ENCODE results near the gene SYT2. TPM values are rescaled to one million over a fixed set of nuclear protein-coding genes. Genes with fewer than 3 reads are reported as not detected.
"Not testable (repeated sequence)": the region's sequence is repeated elsewhere in the genome, so short reads cannot be mapped to it uniquely, and the experiment has no call there.

SYT2 gene
- total RNA-seq, 4 donors from 2014 or later = 0.11 to 0.19 TPM; not detected in 2

DNA sequence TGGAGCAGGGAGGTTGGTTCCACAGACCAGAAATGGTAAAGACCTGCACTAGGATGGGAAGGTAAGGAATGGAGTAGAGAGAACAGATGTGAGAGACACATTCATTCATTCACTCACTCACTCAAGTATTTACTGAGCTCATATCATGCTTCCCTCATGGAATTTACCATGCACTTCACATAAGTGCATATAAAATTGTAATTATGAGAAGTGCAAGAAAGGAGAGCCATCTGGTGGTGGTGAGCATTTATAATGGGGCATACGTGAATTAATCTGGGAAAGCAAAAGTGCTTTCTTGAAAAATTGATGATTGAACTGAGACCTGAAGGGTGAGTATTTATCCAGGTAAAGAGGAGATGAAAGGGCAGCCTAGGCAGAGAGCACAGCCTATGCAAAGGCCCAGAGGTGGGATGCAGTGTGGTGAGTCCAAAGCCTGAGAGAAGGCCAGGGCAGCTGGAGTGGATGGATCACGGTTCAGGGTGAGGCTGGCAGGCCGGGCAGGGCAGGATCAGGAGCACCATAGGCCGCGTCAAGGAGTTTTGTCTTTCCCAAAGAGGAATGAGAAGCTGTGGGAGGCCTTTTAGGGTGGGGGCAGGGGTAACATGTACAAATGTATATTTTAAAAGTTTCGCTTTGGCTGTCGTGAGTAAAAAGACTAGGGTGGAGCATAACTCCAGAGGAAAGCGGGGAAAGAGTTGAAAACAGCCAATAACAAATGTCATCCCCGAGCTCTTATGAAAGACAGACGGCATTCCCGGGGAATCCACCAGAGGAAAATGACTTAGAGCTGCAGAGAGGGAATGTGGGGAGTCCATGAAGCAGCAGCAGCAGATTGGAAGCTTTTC lies 95.7 kb downstream of the SYT2 start:
- H3K9me3 ChIP-seq; H3K27me3 ChIP-seq; DNase-seq (ENCODE audit: extremely low spot score); H3K4me3 ChIP-seq; H3K36me3 ChIP-seq; intact Hi-C loops (cut with DNase I): not testable (repeated sequence)
- peak overlapping the region; percentile 11 to 49 (median 15) for H3K27ac ChIP-seq (replicated peaks in 1 of 4)
- TF ChIP-seq, protein P1, sequence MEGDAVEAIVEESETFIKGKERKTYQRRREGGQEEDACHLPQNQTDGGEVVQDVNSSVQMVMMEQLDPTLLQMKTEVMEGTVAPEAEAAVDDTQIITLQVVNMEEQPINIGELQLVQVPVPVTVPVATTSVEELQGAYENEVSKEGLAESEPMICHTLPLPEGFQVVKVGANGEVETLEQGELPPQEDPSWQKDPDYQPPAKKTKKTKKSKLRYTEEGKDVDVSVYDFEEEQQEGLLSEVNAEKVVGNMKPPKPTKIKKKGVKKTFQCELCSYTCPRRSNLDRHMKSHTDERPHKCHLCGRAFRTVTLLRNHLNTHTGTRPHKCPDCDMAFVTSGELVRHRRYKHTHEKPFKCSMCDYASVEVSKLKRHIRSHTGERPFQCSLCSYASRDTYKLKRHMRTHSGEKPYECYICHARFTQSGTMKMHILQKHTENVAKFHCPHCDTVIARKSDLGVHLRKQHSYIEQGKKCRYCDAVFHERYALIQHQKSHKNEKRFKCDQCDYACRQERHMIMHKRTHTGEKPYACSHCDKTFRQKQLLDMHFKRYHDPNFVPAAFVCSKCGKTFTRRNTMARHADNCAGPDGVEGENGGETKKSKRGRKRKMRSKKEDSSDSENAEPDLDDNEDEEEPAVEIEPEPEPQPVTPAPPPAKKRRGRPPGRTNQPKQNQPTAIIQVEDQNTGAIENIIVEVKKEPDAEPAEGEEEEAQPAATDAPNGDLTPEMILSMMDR (IDR thresholded peaks at IDR 0.05) = peak in 2 of 3 experiments; percentile 24 to 30
- peaks cover 30 to 50% (median 40%) of the 10 kb centered on the region in 4 donors for H3K4me1 ChIP-seq
- 66% methylated on average over 11 of the region's 11 CpGs for WGBS

DNA sequence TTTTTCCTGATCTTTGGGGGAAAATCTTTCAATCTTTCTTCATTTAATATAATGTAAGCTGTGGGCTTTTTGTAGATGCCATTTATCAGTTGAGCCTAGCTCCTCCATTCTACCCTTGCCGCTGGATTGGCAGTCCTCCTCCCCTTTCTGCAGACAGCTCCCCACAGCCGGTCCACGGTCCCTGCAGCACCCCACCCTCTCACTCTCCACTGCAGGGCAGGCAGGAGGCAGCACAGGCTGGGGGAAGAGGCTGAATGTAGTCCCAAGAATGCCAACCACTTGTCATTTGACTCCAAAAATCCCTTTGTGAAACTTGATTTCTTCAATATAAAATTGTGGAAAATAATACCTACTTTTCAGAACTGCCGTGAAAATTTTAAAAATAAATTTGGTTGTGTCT lies 96.7 kb downstream of the SYT2 start:
- H3K27me3 ChIP-seq = no peaks in the 10 kb centered on the region
- peaks cover 20 to 40% (median 30%) of the 10 kb centered on the region in 4 donors for H3K4me1 ChIP-seq
- no peaks in the 10 kb centered on the region for H3K9me3 ChIP-seq
- peaks cover 0 to under 1% (median 0%) of the 10 kb centered on the region in 4 donors for H3K36me3 ChIP-seq
- no peak overlapping the region for H3K4me3 ChIP-seq
- H3K27ac ChIP-seq (replicated peaks in 1 of 4) = no peak overlapping the region
- 92% methylated on average over 4 of the region's 4 CpGs for WGBS
- DNase-seq (ENCODE audit: extremely low spot score) = no peak
- intact Hi-C loops (cut with DNase I) = no loop called here
- TF ChIP-seq, protein P1 (IDR thresholded peaks at IDR 0.05) = no peak
- TF ChIP-seq POLR2A (IDR thresholded peaks at IDR 0.05; ENCODE audit: low read depth) (no peak), POLR2AphosphoS5 (IDR thresholded peaks at IDR 0.05) (no peak), EP300 (IDR thresholded peaks at IDR 0.05) (no peak)

DNA sequence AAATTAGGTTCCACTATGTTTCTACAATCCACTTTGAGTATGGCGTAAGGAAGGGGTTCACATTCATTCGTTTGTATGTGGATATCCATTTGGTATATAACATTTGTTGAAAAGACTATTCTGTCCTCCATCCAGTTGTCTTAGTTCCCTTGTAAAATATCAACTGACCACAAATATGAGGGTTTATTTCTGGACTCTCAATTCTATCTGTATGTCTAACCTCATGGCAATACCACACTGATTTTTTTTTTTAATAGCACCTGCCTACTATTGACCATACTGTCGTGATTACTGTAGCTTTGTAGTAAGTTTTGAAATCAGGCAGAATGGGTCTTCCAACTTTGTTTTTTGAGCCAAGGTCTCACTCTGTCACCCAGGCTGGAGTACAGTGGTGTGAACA lies 98.2 kb downstream of the SYT2 start:
- H3K9me3 ChIP-seq; intact Hi-C loops (cut with DNase I); DNase-seq (ENCODE audit: extremely low spot score); H3K4me3 ChIP-seq; H3K27ac ChIP-seq (replicated peaks in 1 of 4); H3K27me3 ChIP-seq: not testable (repeated sequence)
- H3K4me1 ChIP-seq = peaks cover 18 to 29% (median 22%) of the 10 kb centered on the region in 4 donors
- 100% methylated on average over 3 of the region's 3 CpGs for WGBS
- H3K36me3 ChIP-seq = peaks cover 0 to 13% (median 3%) of the 10 kb centered on the region in 4 donors

DNA sequence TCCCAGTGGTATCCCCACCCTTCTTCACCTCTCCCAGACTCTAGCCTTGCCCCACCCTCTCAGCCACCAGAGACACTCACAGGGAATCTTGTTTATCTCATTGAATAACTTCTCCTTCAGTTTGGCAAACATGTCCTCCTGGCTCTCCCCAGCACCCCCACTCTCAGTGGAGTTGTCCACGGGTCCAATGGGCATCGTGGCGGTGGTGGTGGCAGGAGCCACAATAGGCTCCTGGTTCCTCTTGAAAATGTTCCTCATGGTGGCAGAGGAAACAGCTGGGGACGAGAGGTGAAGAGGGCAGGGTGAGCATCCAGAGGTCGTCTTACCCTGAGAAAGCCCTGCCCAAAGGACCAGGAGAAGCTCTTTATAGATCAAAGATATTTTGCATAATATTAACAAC lies 104.7 kb downstream of the SYT2 start:
- peaks cover 7 to 62% (median 42%) of the 10 kb centered on the region in 4 donors for H3K36me3 ChIP-seq
- H3K4me3 ChIP-seq = no peak overlapping the region
- intact Hi-C loops (cut with DNase I) = no loop called here
- H3K27me3 ChIP-seq = no peaks in the 10 kb centered on the region
- peaks cover 0 to under 1% (median 0%) of the 10 kb centered on the region in 4 donors for H3K4me1 ChIP-seq
- 80% methylated on average over 5 of the region's 5 CpGs for WGBS
- DNase-seq (ENCODE audit: extremely low spot score) = no peak
- TF ChIP-seq POLR2AphosphoS5 (IDR thresholded peaks at IDR 0.05) (no peak), POLR2A (IDR thresholded peaks at IDR 0.05; ENCODE audit: low read depth) (no peak), EP300 (IDR thresholded peaks at IDR 0.05) (no peak)
- TF ChIP-seq, protein P1 (IDR thresholded peaks at IDR 0.05) = no peak
- H3K9me3 ChIP-seq = no peaks in the 10 kb centered on the region
- no peak overlapping the region for H3K27ac ChIP-seq (replicated peaks in 1 of 4)

DNA sequence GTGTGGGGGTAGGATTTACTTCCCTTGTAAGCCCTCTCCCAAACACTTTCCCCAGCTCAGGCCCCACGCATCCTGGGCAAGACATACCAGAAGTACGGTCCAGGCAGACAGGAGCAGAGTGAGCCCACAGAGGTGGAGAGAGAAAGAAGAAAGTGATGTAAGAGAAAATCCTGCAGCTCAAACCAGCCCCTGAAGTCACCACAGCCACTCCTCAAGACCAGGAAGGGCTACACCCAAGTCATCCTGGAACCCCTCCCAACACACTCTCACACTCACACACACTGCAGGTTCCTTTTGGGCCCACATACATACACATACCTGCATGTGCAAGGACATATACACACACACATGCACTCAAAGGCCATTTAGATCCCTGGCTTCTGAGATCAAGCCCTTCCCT lies 106.8 kb downstream of the SYT2 start:
- Histone ChIP-seq H3K36me3 (peaks cover 7 to 75% (median 41%) of the 10 kb centered on the region in 4 donors), H3K27ac (replicated peaks in 1 of 4) (no peak overlapping the region), H3K4me1 (peaks cover 6 to 14% (median 10%) of the 10 kb centered on the region in 4 donors), H3K27me3 (no peaks in the 10 kb centered on the region), H3K9me3 (no peaks in the 10 kb centered on the region), H3K4me3 (no peak overlapping the region)
- DNase-seq (ENCODE audit: extremely low spot score) = no peak
- intact Hi-C loops (cut with DNase I) = no loop called here
- 84% methylated on average over 2 of the region's 2 CpGs for WGBS
- TF ChIP-seq EP300 (IDR thresholded peaks at IDR 0.05) = no peak

Measured in esophagus muscularis mucosa (tissue), 4 donors.